Trophoblast cell (in vitro differentiated cells and primary cell): Measurements from ENCODE around the gene ATP2C2.

Experiments used
- DNase-seq, 2 donors: peaks; one replicate each; pipeline ENCODE4 v3.0.0-alpha.2; 2016
- H2AFZ ChIP-seq: 2 replicates; pipeline ENCODE4 v1.6.1; 2013; ENCODE audit warnings: low read length, moderate library complexity, mild to moderate bottlenecking; ENCODE audit not compliant: insufficient read depth, poor library complexity
- H2AK5ac ChIP-seq: 2 replicates; pipeline ENCODE4 v1.6.1; 2013; ENCODE audit warnings: mild to moderate bottlenecking, low read length
- H2BK120ac ChIP-seq: 2 replicates; pipeline ENCODE4 v1.6.1; 2013; ENCODE audit warnings: low read length, mild to moderate bottlenecking, moderate library complexity; ENCODE audit not compliant: insufficient read depth, poor library complexity
- H2BK12ac ChIP-seq: 2 replicates; pipeline ENCODE4 v1.6.1; 2013; ENCODE audit warnings: mild to moderate bottlenecking, low read length, moderate library complexity
- H2BK5ac ChIP-seq: 2 replicates; pipeline ENCODE4 v1.6.1; 2013; ENCODE audit warnings: low read length, low read depth, moderate library complexity, mild to moderate bottlenecking; ENCODE audit not compliant: poor library complexity
- H3K14ac ChIP-seq: 2 replicates; pipeline ENCODE4 v1.6.1; 2013; ENCODE audit warnings: mild to moderate bottlenecking, low read length
- H3K18ac ChIP-seq: 2 replicates; pipeline ENCODE4 v1.6.1; 2013; ENCODE audit warnings: mild to moderate bottlenecking, low read length
- H3K23ac ChIP-seq: 2 replicates; pipeline ENCODE4 v1.6.1; 2013; ENCODE audit warnings: low read length
- H3K27ac ChIP-seq: 2 replicates; pipeline ENCODE4 v1.5.1; 2013; ENCODE audit warnings: low read depth, mild to moderate bottlenecking, inconsistent platforms, low read length, moderate library complexity
- H3K27me3 ChIP-seq: 2 replicates; pipeline ENCODE4 v1.6.1; 2013; ENCODE audit warnings: inconsistent platforms, mild to moderate bottlenecking, low read length, moderate library complexity; ENCODE audit not compliant: insufficient read depth
- H3K36me3 ChIP-seq, 2 experiments: 1 replicate in 1 of 2; 2 replicates in 1 of 2; pipeline ENCODE4 v1.6.1; 2013; ENCODE audit warnings: low read length in 2 of 2, mild to moderate bottlenecking in 2 of 2, moderate library complexity in 1 of 2; ENCODE audit not compliant: insufficient read depth in 2 of 2, control insufficient read depth in 1 of 2
- H3K4ac ChIP-seq: 2 replicates; pipeline ENCODE4 v1.6.1; 2013; ENCODE audit warnings: low read depth, mild to moderate bottlenecking, low read length, moderate library complexity
- H3K4me1 ChIP-seq, 2 experiments: 1 replicate in 1 of 2; 2 replicates in 1 of 2; pipeline ENCODE4 v1.6.1; 2013; ENCODE audit warnings: low read length in 2 of 2, mild to moderate bottlenecking in 2 of 2, moderate library complexity in 1 of 2; ENCODE audit not compliant: insufficient read depth in 2 of 2, control insufficient read depth in 1 of 2
- H3K4me2 ChIP-seq: 2 replicates; pipeline ENCODE4 v1.6.1; 2013; ENCODE audit warnings: inconsistent platforms, mild to moderate bottlenecking, low read length, moderate library complexity
- H3K4me3 ChIP-seq: 2 replicates; pipeline ENCODE4 v1.5.1; 2013; ENCODE audit warnings: mild to moderate bottlenecking, low read depth, low read length, inconsistent platforms
- H3K79me1 ChIP-seq: one replicate; pipeline ENCODE4 v1.6.1; 2013; ENCODE audit warnings: low read length
- H3K79me2 ChIP-seq: 2 replicates; pipeline ENCODE4 v1.6.1; 2013; ENCODE audit warnings: low read length, mild to moderate bottlenecking; ENCODE audit not compliant: control insufficient read depth, insufficient read depth, poor library complexity
- H3K9ac ChIP-seq: 2 replicates; pipeline ENCODE4 v1.6.1; 2013; ENCODE audit warnings: mild to moderate bottlenecking, low read length
- H3K9me3 ChIP-seq: 2 replicates; pipeline ENCODE4 v1.6.1; 2013; ENCODE audit warnings: low read depth, mild to moderate bottlenecking, control low read depth, inconsistent platforms, low read length; ENCODE audit not compliant: insufficient read depth
- H4K12ac ChIP-seq: 2 replicates; pipeline ENCODE4 v1.6.1; 2013; ENCODE audit warnings: low read depth, mild to moderate bottlenecking, low read length, moderate library complexity
- H4K8ac ChIP-seq: 2 replicates; pipeline ENCODE4 v1.6.1; 2013; ENCODE audit warnings: low read depth, mild to moderate bottlenecking, low read length, moderate library complexity
- H4K91ac ChIP-seq: one replicate; pipeline ENCODE4 v1.6.1; 2013; ENCODE audit warnings: low read depth, mild to moderate bottlenecking, low read length, moderate library complexity
- WGBS: extraction: QIAGEN DNeasy Blood & Tissue Kit; methylation state at CpG from one replicate; pipeline ENCODE4 v1.1.7; 2013; ENCODE audit warnings: missing lambda C conversion rate; ENCODE audit not compliant: insufficient read length, insufficient coverage; ENCODE audit errors: extremely low coverage; 5-methylcytosine and 5-hydroxymethylcytosine counted together

Gene ATP2C2

DNA sequence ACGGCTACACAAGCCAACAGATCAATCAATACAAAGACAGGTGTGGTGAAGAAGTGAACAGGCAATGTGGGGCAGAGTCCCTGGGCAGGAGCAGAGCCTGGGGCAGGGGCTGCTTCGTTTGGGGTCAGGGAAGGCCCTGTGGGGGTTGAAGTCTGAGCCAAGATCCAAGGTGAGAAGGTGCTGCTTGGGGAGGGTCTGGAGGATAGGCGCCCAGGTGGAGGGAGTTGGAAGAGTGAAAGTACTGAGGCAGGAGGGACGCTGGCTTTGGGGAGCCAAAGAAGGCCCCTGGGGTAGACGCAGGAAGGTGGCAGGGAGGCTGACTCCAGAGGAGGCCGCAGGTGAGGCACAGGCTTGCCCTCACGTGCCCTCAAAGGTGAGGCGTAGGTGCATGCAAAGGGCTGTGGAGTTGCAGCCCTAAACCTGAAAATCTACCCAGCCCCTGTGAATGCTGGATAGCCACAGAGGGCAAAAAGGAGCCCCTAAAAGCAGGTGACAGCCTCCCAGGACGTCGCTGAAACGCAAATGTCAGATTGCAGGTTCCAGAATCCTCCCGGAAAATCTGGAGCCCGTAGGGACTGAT, 40.3 kb upstream of the ATP2C2 start:
- Histone ChIP-seq H2BK12ac (no peak overlapping the region), H2AFZ (no peak overlapping the region), H3K23ac (no peak overlapping the region), H3K79me1 (no peaks in the 10 kb centered on the region), H3K4me1 (no peaks in the 10 kb centered on the region), H3K27me3 (no peaks in the 10 kb centered on the region), H3K18ac (no peak overlapping the region), H3K4me3 (no peak overlapping the region), H3K14ac (no peak overlapping the region), H4K12ac (no peak overlapping the region), H3K4ac (no peak overlapping the region), H3K27ac (no peak overlapping the region), H4K91ac (no peak overlapping the region), H2BK5ac (no peak overlapping the region), H2BK120ac (no peak overlapping the region), H3K4me2 (no peak overlapping the region), H2AK5ac (no peak overlapping the region), H3K79me2 (no peaks in the 10 kb centered on the region), H3K9ac (no peak overlapping the region), H3K36me3 (no peaks in the 10 kb centered on the region), H3K9me3 (peaks cover 1% of the 10 kb centered on the region), H4K8ac (no peak overlapping the region)
- DNase-seq, result no peak
- WGBS, result no CpG with 5 or more reads among the region's 13 CpGs

GRCh38 chr16:84329016-84329415, 39.3 kb upstream of the ATP2C2 start:
- no peak overlapping the region for H4K8ac ChIP-seq

DNA sequence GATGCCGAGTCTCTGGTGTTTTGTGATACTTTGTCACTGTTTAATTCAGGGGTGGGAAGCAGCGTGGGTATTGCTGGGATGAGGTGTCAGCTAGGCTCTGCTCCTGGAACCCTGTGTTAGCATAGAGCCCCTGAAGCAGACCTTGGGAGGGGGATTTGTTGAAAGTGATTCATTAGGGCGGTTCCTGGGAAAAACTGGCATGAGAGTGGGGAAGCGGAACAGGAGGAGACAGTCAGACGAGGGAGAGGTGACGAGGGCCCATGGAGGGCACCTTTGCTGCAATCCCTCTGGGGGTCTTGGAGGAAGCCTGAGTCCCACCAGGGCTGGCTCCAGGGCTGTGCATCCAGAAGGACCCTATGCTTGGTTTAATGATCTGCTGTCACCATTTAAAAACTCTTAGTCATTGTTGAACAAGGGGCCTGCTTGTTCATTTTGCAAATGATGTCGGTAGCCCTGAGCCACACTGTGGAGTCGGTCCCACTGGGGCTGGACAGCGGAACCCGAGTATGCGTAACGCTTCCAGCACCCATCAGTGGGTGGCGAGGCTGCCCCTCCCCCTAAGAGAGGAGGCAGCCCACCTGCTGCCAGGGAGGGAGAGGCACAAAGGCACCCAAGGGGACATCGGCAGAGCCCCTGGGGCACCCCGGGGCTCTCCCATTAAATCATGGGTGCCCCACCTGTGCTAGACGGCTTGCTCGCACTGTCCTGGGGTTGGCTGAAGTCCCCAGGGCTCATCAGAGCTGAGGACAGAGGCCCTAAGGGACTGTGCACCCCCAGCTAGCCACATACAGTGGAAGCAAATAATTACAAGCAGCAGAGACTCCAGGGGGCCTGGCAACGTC, 38.3 kb upstream of the ATP2C2 start:
- Histone ChIP-seq H4K91ac (no peak overlapping the region), H4K12ac (no peak overlapping the region), H2BK12ac (no peak overlapping the region), H3K9me3 (peaks cover 1% of the 10 kb centered on the region), H2AK5ac (no peak overlapping the region), H3K79me1 (no peaks in the 10 kb centered on the region), H3K4me3 (no peak overlapping the region), H3K23ac (no peak overlapping the region), H3K4me1 (no peaks in the 10 kb centered on the region), H3K9ac (no peak overlapping the region), H4K8ac (no peak overlapping the region), H3K4ac (no peak overlapping the region), H3K36me3 (no peaks in the 10 kb centered on the region), H2AFZ (no peak overlapping the region), H3K27me3 (no peaks in the 10 kb centered on the region), H3K4me2 (no peak overlapping the region), H2BK120ac (no peak overlapping the region), H3K14ac (no peak overlapping the region), H3K27ac (no peak overlapping the region), H3K18ac (no peak overlapping the region), H3K79me2 (no peaks in the 10 kb centered on the region), H2BK5ac (no peak overlapping the region)
- no CpG with 5 or more reads among the region's 18 CpGs for WGBS
- DNase-seq, result no peak

More at GRCh38 chr16:84329016-84329415, 39.3 kb upstream of the ATP2C2 start:
- no peak overlapping the region for H2AK5ac ChIP-seq
- H3K79me1 ChIP-seq, result no peaks in the 10 kb centered on the region
- no peak overlapping the region for H3K4me3 ChIP-seq
- no peaks in the 10 kb centered on the region for H3K4me1 ChIP-seq
- no peak for DNase-seq
- H4K91ac ChIP-seq, result no peak overlapping the region
- H2BK12ac ChIP-seq, result no peak overlapping the region
- H3K27ac ChIP-seq, result no peak overlapping the region
- no peak overlapping the region for H4K12ac ChIP-seq
- H2BK5ac ChIP-seq, result no peak overlapping the region
- H3K4me2 ChIP-seq, result no peak overlapping the region
- no peak overlapping the region for H3K9ac ChIP-seq
- no peak overlapping the region for H3K18ac ChIP-seq
- no peaks in the 10 kb centered on the region for H3K27me3 ChIP-seq
- H2BK120ac ChIP-seq, result no peak overlapping the region
- H2AFZ ChIP-seq, result no peak overlapping the region
- peaks cover 1% of the 10 kb centered on the region for H3K9me3 ChIP-seq
- no peak overlapping the region for H3K4ac ChIP-seq
- no peaks in the 10 kb centered on the region for H3K36me3 ChIP-seq
- no peak overlapping the region for H3K14ac ChIP-seq
- WGBS, result no CpG with 5 or more reads among the region's 8 CpGs
- no peaks in the 10 kb centered on the region for H3K79me2 ChIP-seq
- no peak overlapping the region for H3K23ac ChIP-seq

- WGBS, result no CpG with 5 or more reads among the region's 5 CpGs
- H3K9me3 ChIP-seq, result peaks cover 1% of the 10 kb centered on the region
- no peak overlapping the region for H4K12ac ChIP-seq
- H3K4me2 ChIP-seq, result no peak overlapping the region
- no peak overlapping the region for H4K91ac ChIP-seq
- H3K36me3 ChIP-seq, result no peaks in the 10 kb centered on the region
- H3K9ac ChIP-seq, result no peak overlapping the region
- no peak overlapping the region for H3K4me3 ChIP-seq
- H3K23ac ChIP-seq, result no peak overlapping the region
- H3K18ac ChIP-seq, result no peak overlapping the region
- no peak overlapping the region for H3K27ac ChIP-seq
- no peak overlapping the region for H2BK5ac ChIP-seq
- no peak overlapping the region for H2AK5ac ChIP-seq
- no peaks in the 10 kb centered on the region for H3K79me1 ChIP-seq
- no peaks in the 10 kb centered on the region for H3K4me1 ChIP-seq
- H4K8ac ChIP-seq, result no peak overlapping the region
- H3K27me3 ChIP-seq, result no peaks in the 10 kb centered on the region
- no peak overlapping the region for H2BK120ac ChIP-seq
- DNase-seq, result no peak
- no peak overlapping the region for H2BK12ac ChIP-seq
- no peak overlapping the region for H3K14ac ChIP-seq
- H3K79me2 ChIP-seq, result no peaks in the 10 kb centered on the region
- no peak overlapping the region for H3K4ac ChIP-seq
- no peak overlapping the region for H2AFZ ChIP-seq
Observed at GRCh38 chr16:84330685-84331050, 37.7 kb upstream of the ATP2C2 start.
